HepG2 (cell line): ENCODE measurements around the gene FGF1. TPM values are rescaled to one million over a fixed set of nuclear protein-coding genes. Genes with fewer than 3 reads are reported as not detected.

Source experiments
- MTF2 ChIP-seq: sonication (generic); formaldehyde crosslinking; IDR thresholded peaks from 2 replicates; pipeline ENCODE4 v1.5.0; 2020; ENCODE audit warnings: missing genetic modification reagents, borderline replicate concordance
- POGZ ChIP-seq: sonication (generic); formaldehyde crosslinking; IDR thresholded peaks from 2 replicates; pipeline ENCODE4 v1.4.0; 2020; ENCODE audit warnings: mild to moderate bottlenecking, missing genetic modification reagents
- RAD51 ChIP-seq: fragments of 450-650 bp; IDR thresholded peaks from 2 replicates; pipeline ENCODE4 v1.6.1; 2016; ENCODE audit warnings: borderline replicate concordance
- RARA ChIP-seq: IDR thresholded peaks from 2 replicates; pipeline ENCODE4 v1.6.1; 2016; ENCODE audit warnings: missing genetic modification reagents, missing compliant biosample characterization
- SAP130 ChIP-seq: IDR thresholded peaks from 2 replicates; pipeline ENCODE4 v1.6.1; 2016; ENCODE audit warnings: low read depth
- SRSF1 ChIP-seq: fragments of 200-400 bp; formaldehyde crosslinking; optimal IDR thresholded peaks from 2 replicates; pipeline ENCODE3; 2017; ENCODE audit warnings: mild to moderate bottlenecking, low read depth, low read length, moderate library complexity
- ZBTB1 ChIP-seq: sonication (generic); formaldehyde crosslinking; IDR thresholded peaks from 2 replicates; pipeline ENCODE4 v1.4.0; 2020; ENCODE audit warnings: missing genetic modification reagents, borderline replicate concordance
- ZNF12 ChIP-seq: sonication (generic); formaldehyde crosslinking; IDR thresholded peaks from 2 replicates; pipeline ENCODE4 v1.5.0; 2020; ENCODE audit warnings: missing genetic modification reagents
- ZNF510 ChIP-seq: sonication (generic); formaldehyde crosslinking; IDR thresholded peaks from 2 replicates; pipeline ENCODE4 v1.4.0; 2020; ENCODE audit warnings: low read depth, mild to moderate bottlenecking, missing genetic modification reagents
- ZNF569 ChIP-seq: sonication (generic); formaldehyde crosslinking; IDR thresholded peaks from 2 replicates; pipeline ENCODE4 v1.5.0; 2020; ENCODE audit warnings: mild to moderate bottlenecking, missing genetic modification reagents, moderate library complexity, borderline replicate concordance
- ZNF761 ChIP-seq: sonication (generic); formaldehyde crosslinking; conservative IDR thresholded peaks from 2 replicates; pipeline ENCODE4 v1.4.0; 2020; ENCODE audit warnings: mild to moderate bottlenecking, missing genetic modification reagents
- ZNF83 ChIP-seq: sonication (generic); formaldehyde crosslinking; IDR thresholded peaks from 2 replicates; pipeline ENCODE4 v1.4.0; 2020; ENCODE audit warnings: missing genetic modification reagents, mild to moderate bottlenecking, borderline replicate concordance
- polyA plus RNA-seq, 8 experiments: library from polyadenylated mRNA; depleted of rRNA in 3 of 8; stranded (reverse) in 7 of 8; unstranded in 1 of 8; fragments of >200 nt; fragmentation: Illumina TruSeq in 4 of 8; extraction: Trizol in 4 of 8; gene quantifications; 2 replicates each; pipeline versions ENCODE4 v1.2.1 to v1.2.3, GENCODE V29; 2011 to 2016; ENCODE audit warnings: low read depth in 4 of 8, missing spikeins in 1 of 8, mixed read lengths in 1 of 8; ENCODE audit not compliant: insufficient read depth in 1 of 8
- total RNA-seq, 5 experiments: library from RNA; depleted of rRNA; stranded (reverse); fragments of >200 nt; fragmentation: Illumina TruSeq; extraction: Trizol; gene quantifications; 2 replicates each; pipeline ENCODE4 v1.2.3, GENCODE V29; 2016; ENCODE audit warnings: low read depth in 1 of 5
- TF ChIP-seq, protein P1 (sequence below): IDR thresholded peaks from 2 replicates; pipeline ENCODE4 v1.6.1; 2016; ENCODE audit warnings: mild to moderate bottlenecking
- TF ChIP-seq, protein P2 (sequence below): sonication (generic); formaldehyde crosslinking; IDR thresholded peaks from 2 replicates; pipeline ENCODE4 v1.5.1; 2020; ENCODE audit warnings: mild to moderate bottlenecking, missing genetic modification reagents, borderline replicate concordance
- TF ChIP-seq, protein P3 (sequence below): sonication (generic); formaldehyde crosslinking; IDR thresholded peaks from 2 replicates; pipeline ENCODE4; 2020; ENCODE audit warnings: missing genetic modification reagents, mild to moderate bottlenecking, borderline replicate concordance
- TF ChIP-seq, protein P4 (sequence below): sonication (generic); IDR thresholded peaks from 2 replicates; pipeline ENCODE4 v1.6.1; 2016; ENCODE audit warnings: low read depth, borderline replicate concordance
- TF ChIP-seq, protein P5 (sequence below): sonication (generic); formaldehyde crosslinking; IDR thresholded peaks from 2 replicates; pipeline ENCODE4 v1.4.0; 2020; ENCODE audit warnings: mild to moderate bottlenecking, missing genetic modification reagents, borderline replicate concordance

Gene FGF1
- total and polyA plus RNA-seq, 2 of the 13 experiments (the other 11 are each of a cell fraction or from before 2014, with no cell fraction given): not detected

DNA sequence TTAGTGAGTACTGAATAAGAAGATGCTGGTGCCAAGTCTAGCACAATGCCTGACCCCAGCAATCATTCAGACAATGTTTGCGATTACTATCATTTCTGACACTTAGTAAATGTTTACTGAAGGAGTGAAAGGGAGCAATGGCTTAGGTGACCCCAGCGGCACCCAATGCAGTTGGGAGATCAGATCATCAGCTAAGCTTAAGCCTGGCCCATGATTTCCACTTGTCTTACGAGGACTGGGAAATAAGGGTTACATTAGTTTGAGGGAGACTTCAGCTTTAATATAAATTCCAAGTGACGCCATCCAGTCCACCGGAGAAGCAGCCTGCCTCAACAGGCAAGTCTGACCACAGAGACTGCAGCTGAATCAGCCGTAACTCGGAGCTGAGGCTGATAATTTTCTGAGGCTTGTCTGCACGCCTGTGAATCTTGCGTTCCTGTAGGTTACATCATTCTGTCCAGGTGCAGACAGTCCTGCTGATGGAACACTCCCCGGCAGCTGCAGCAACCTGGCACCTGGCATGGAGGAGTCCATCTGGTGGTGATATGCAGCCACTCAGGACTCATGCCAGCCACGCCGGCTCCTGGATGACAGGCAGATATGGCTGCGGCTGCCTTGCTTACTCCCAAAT is 34.9 kb upstream of the FGF1 start (continued):
- TF ChIP-seq, protein P1, sequence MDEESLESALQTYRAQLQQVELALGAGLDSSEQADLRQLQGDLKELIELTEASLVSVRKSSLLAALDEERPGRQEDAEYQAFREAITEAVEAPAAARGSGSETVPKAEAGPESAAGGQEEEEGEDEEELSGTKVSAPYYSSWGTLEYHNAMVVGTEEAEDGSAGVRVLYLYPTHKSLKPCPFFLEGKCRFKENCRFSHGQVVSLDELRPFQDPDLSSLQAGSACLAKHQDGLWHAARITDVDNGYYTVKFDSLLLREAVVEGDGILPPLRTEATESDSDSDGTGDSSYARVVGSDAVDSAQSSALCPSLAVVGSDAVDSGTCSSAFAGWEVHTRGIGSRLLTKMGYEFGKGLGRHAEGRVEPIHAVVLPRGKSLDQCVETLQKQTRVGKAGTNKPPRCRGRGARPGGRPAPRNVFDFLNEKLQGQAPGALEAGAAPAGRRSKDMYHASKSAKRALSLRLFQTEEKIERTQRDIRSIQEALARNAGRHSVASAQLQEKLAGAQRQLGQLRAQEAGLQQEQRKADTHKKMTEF (CRISPR knock-in tag): 0 out of 2 replicates have a peak, but pooled peaks have one; percentile 25
- TF ChIP-seq RAD51 (no peak), MTF2 (CRISPR knock-in tag) (no peak), RARA (CRISPR knock-in tag) (peak; percentile 87), POGZ (CRISPR knock-in tag) (no peak), ZNF12 (CRISPR knock-in tag) (no peak), ZNF761 (CRISPR knock-in tag) (no peak), ZNF83 (CRISPR knock-in tag) (no peak), SAP130 (peak; percentile 24; the same call in 1 of the 2 replicates), ZBTB1 (CRISPR knock-in tag) (no peak), ZNF569 (no peak), ZNF510 (CRISPR knock-in tag) (no peak), SRSF1 (no peak)
- TF ChIP-seq, protein P2, sequence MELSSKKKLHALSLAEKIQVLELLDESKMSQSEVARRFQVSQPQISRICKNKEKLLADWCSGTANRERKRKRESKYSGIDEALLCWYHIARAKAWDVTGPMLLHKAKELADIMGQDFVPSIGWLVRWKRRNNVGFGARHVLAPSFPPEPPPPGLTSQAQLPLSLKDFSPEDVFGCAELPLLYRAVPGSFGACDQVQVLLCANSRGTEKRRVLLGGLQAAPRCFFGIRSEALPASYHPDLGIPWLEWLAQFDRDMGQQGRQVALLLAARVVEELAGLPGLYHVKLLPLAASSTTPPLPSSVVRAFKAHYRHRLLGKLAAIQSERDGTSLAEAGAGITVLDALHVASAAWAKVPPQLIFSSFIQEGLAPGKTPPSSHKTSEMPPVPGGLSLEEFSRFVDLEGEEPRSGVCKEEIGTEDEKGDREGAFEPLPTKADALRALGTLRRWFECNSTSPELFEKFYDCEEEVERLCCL (CRISPR knock-in tag): no peak
- TF ChIP-seq, protein P3, sequence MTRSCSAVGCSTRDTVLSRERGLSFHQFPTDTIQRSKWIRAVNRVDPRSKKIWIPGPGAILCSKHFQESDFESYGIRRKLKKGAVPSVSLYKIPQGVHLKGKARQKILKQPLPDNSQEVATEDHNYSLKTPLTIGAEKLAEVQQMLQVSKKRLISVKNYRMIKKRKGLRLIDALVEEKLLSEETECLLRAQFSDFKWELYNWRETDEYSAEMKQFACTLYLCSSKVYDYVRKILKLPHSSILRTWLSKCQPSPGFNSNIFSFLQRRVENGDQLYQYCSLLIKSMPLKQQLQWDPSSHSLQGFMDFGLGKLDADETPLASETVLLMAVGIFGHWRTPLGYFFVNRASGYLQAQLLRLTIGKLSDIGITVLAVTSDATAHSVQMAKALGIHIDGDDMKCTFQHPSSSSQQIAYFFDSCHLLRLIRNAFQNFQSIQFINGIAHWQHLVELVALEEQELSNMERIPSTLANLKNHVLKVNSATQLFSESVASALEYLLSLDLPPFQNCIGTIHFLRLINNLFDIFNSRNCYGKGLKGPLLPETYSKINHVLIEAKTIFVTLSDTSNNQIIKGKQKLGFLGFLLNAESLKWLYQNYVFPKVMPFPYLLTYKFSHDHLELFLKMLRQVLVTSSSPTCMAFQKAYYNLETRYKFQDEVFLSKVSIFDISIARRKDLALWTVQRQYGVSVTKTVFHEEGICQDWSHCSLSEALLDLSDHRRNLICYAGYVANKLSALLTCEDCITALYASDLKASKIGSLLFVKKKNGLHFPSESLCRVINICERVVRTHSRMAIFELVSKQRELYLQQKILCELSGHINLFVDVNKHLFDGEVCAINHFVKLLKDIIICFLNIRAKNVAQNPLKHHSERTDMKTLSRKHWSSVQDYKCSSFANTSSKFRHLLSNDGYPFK (CRISPR knock-in tag): no peak
- TF ChIP-seq, protein P4, sequence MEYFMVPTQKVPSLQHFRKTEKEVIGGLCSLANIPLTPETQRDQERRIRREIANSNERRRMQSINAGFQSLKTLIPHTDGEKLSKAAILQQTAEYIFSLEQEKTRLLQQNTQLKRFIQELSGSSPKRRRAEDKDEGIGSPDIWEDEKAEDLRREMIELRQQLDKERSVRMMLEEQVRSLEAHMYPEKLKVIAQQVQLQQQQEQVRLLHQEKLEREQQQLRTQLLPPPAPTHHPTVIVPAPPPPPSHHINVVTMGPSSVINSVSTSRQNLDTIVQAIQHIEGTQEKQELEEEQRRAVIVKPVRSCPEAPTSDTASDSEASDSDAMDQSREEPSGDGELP: no peak
- TF ChIP-seq, protein P5, sequence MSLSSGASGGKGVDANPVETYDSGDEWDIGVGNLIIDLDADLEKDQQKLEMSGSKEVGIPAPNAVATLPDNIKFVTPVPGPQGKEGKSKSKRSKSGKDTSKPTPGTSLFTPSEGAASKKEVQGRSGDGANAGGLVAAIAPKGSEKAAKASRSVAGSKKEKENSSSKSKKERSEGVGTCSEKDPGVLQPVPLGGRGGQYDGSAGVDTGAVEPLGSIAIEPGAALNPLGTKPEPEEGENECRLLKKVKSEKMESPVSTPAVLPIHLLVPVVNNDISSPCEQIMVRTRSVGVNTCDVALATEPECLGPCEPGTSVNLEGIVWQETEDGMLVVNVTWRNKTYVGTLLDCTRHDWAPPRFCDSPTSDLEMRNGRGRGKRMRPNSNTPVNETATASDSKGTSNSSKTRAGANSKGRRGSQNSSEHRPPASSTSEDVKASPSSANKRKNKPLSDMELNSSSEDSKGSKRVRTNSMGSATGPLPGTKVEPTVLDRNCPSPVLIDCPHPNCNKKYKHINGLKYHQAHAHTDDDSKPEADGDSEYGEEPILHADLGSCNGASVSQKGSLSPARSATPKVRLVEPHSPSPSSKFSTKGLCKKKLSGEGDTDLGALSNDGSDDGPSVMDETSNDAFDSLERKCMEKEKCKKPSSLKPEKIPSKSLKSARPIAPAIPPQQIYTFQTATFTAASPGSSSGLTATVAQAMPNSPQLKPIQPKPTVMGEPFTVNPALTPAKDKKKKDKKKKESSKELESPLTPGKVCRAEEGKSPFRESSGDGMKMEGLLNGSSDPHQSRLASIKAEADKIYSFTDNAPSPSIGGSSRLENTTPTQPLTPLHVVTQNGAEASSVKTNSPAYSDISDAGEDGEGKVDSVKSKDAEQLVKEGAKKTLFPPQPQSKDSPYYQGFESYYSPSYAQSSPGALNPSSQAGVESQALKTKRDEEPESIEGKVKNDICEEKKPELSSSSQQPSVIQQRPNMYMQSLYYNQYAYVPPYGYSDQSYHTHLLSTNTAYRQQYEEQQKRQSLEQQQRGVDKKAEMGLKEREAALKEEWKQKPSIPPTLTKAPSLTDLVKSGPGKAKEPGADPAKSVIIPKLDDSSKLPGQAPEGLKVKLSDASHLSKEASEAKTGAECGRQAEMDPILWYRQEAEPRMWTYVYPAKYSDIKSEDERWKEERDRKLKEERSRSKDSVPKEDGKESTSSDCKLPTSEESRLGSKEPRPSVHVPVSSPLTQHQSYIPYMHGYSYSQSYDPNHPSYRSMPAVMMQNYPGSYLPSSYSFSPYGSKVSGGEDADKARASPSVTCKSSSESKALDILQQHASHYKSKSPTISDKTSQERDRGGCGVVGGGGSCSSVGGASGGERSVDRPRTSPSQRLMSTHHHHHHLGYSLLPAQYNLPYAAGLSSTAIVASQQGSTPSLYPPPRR (CRISPR knock-in tag): peak; percentile 77; the same call in 1 of the 2 replicates
